Muscle layer of duodenum (tissue), 2 donors: Measurements from ENCODE around the gene GFPT2.

Experiments
- H3K27ac ChIP-seq: one replicate; pipeline ENCODE4 v1.7.0; 2013; ENCODE audit warnings: mild to moderate bottlenecking, low read length
- H3K27me3 ChIP-seq: one replicate; pipeline ENCODE4 v1.7.0; 2013; ENCODE audit warnings: low read depth, mild to moderate bottlenecking, control low read depth, low read length
- H3K36me3 ChIP-seq, 2 donors: one replicate each; pipeline ENCODE4 v1.7.0; 2013; ENCODE audit warnings: low read length in 2 of 2, control low read depth in 1 of 2, mild to moderate bottlenecking in 1 of 2; ENCODE audit not compliant: insufficient read depth in 2 of 2, control insufficient read depth in 1 of 2
- H3K4me1 ChIP-seq, 2 donors: one replicate each; pipeline ENCODE4 v1.7.0; 2013; ENCODE audit warnings: low read length in 2 of 2, mild to moderate bottlenecking in 2 of 2, control low read depth in 1 of 2, moderate library complexity in 1 of 2; ENCODE audit not compliant: insufficient read depth in 2 of 2, control insufficient read depth in 1 of 2
- H3K4me3 ChIP-seq, 2 donors: one replicate each; pipeline ENCODE4 v1.7.0; 2013; ENCODE audit warnings: low read length in 2 of 2, low read depth in 1 of 2, mild to moderate bottlenecking in 1 of 2
- H3K9me3 ChIP-seq, 2 donors: one replicate each; pipeline ENCODE4 v1.7.0; 2013; ENCODE audit warnings: low read length in 2 of 2, control low read depth in 1 of 2, mild to moderate bottlenecking in 1 of 2; ENCODE audit not compliant: control insufficient read depth in 1 of 2
- donor health status: healthy.

The GFPT2 gene

GRCh38 chr5:180376511-180376910 is 23.4 kb upstream of the GFPT2 start:
- no peak overlapping the region for H3K27ac ChIP-seq
- no peaks in the 10 kb centered on the region for H3K9me3 ChIP-seq
- no peaks in the 10 kb centered on the region for H3K4me1 ChIP-seq
- H3K27me3 ChIP-seq, result no peaks in the 10 kb centered on the region
- no peaks in the 10 kb centered on the region for H3K36me3 ChIP-seq
- H3K4me3 ChIP-seq, result no peak overlapping the region

DNA sequence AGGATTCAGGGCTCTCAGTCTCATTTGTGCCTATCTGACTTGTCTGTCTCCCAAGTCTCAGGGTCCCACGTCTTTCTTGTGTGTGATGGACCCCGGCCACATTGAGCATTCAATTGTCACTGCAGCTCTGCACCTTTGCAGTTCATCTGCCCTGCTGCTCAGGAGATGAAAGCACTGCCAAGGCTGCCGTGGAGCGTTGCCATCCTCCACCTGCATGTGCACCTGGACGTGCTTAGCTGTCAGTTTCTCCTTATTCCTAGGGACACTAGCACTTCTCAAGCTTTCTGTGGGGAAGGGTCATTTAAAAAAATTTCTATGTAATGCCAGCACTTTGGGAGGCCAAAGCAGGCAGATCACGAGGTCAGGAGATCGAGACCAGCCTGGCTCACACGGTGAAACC is 22.8 kb upstream of the GFPT2 start:
- Histone ChIP-seq H3K4me3 (no peak overlapping the region), H3K4me1 (no peaks in the 10 kb centered on the region), H3K9me3 (no peaks in the 10 kb centered on the region), H3K27me3 (no peaks in the 10 kb centered on the region), H3K36me3 (no peaks in the 10 kb centered on the region), H3K27ac (no peak overlapping the region)

DNA sequence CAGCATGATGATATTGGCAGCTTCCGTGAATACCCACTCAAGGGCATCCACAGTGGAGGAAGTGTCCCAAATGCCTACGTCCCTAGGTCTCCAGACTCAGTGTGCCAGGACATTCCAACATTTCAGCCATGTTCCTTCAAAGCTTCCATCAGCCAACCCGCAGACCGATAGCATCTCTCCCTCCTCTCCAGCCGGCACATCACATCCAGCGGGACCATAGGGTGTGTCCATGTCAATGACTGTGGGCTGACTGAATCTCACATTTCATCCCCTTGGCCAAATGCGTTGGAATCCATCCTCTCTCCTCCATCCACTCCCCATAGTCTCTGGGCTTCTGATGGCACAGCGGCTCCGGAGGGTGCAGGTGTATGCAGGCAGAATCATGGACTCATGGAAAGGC is 22.2 kb upstream of the GFPT2 start:
- peaks cover 0 to 7% of the 10 kb centered on the region in 2 donors for H3K4me1 ChIP-seq

DNA sequence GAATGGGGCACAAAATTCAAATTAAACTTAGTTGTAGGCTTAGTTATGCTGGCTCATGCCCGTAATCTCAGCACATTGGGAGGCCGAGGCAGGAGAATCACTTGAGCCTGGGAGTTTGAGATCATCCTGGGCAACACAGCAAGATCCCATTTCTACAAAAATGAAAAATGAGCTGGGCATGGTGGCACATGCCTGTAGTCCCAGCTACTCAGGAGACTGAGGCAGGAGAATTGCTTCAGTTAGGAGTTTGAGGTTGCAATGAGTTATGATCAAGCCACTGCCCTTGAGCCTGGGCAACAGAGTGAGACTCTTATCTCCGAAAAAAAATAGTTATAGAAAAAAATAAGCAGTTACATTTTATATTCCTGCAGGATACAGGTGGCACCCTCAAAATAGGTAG is 20.7 kb upstream of the GFPT2 start:
- no peak overlapping the region for H3K27ac ChIP-seq
- no peak overlapping the region for H3K4me3 ChIP-seq
- peaks cover 0 to 8% of the 10 kb centered on the region in 2 donors for H3K4me1 ChIP-seq
- H3K36me3 ChIP-seq, result no peaks in the 10 kb centered on the region
- H3K9me3 ChIP-seq, result no peaks in the 10 kb centered on the region
- H3K27me3 ChIP-seq, result no peaks in the 10 kb centered on the region

More for the DNA sequence above, 22.2 kb upstream of the GFPT2 start:
- Histone ChIP-seq H3K27ac (no peak overlapping the region), H3K4me3 (no peak overlapping the region), H3K9me3 (no peaks in the 10 kb centered on the region), H3K27me3 (no peaks in the 10 kb centered on the region), H3K36me3 (no peaks in the 10 kb centered on the region)

- no peaks in the 10 kb centered on the region for H3K27me3 ChIP-seq
These were observed 20.3 kb upstream of the GFPT2 start for GRCh38 chr5:180373454-180373853.

GRCh38 chr5:180371949-180372348 is 18.8 kb upstream of the GFPT2 start:
- Histone ChIP-seq H3K9me3 (no peaks in the 10 kb centered on the region), H3K27me3 (no peaks in the 10 kb centered on the region), H3K27ac (no peak overlapping the region), H3K4me3 (no peak overlapping the region), H3K4me1 (peaks cover 0 to 8% of the 10 kb centered on the region in 2 donors), H3K36me3 (no peaks in the 10 kb centered on the region)

More at GRCh38 chr5:180373454-180373853, 20.3 kb upstream of the GFPT2 start:
- Histone ChIP-seq H3K4me1 (peaks cover 0 to 8% of the 10 kb centered on the region in 2 donors), H3K4me3 (no peak overlapping the region), H3K36me3 (no peaks in the 10 kb centered on the region), H3K9me3 (no peaks in the 10 kb centered on the region), H3K27ac (no peak overlapping the region)

- Histone ChIP-seq H3K27me3 (no peaks in the 10 kb centered on the region), H3K36me3 (no peaks in the 10 kb centered on the region), H3K9me3 (no peaks in the 10 kb centered on the region), H3K27ac (no peak overlapping the region), H3K4me1 (peaks cover 0 to 8% of the 10 kb centered on the region in 2 donors), H3K4me3 (no peak overlapping the region)
These were observed 17.9 kb upstream of the GFPT2 start for GRCh38 chr5:180370861-180371641.

DNA sequence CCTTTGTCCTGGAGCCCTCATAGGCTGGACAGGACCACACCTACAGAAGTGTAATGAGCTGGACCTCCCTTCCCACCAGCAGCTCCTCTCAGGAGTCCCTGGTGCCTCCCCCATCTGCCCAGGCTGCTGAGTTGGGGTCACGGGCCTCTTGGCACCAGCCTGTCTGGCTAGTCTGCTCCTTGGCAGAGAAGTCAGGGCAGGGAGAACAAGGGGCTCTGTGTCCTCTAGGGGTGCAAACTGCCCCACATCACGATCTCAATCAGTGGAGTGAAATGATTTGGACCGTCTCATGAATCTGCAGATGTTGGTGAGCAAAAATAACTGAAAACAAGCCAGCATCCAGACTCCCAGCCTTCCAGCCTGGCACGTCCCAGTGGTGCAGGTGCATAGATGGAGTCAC is 14.9 kb upstream of the GFPT2 start:
- no peak overlapping the region for H3K4me3 ChIP-seq
- H3K9me3 ChIP-seq, result no peaks in the 10 kb centered on the region
- no peak overlapping the region for H3K27ac ChIP-seq
- no peaks in the 10 kb centered on the region for H3K36me3 ChIP-seq
- no peaks in the 10 kb centered on the region for H3K27me3 ChIP-seq
- H3K4me1 ChIP-seq, result peaks cover 0 to 8% of the 10 kb centered on the region in 2 donors

GRCh38 chr5:180367300-180367699 is 14.2 kb upstream of the GFPT2 start:
- H3K4me3 ChIP-seq, result no peak overlapping the region
- no peak overlapping the region for H3K27ac ChIP-seq
- no peaks in the 10 kb centered on the region for H3K36me3 ChIP-seq
- H3K9me3 ChIP-seq, result no peaks in the 10 kb centered on the region
- no peaks in the 10 kb centered on the region for H3K27me3 ChIP-seq
- peaks cover 0 to 8% of the 10 kb centered on the region in 2 donors for H3K4me1 ChIP-seq

GRCh38 chr5:180366326-180366725 is 13.2 kb upstream of the GFPT2 start:
- no peak overlapping the region for H3K27ac ChIP-seq
- H3K4me3 ChIP-seq, result no peak overlapping the region
- no peaks in the 10 kb centered on the region for H3K27me3 ChIP-seq
- H3K36me3 ChIP-seq, result no peaks in the 10 kb centered on the region
- no peaks in the 10 kb centered on the region for H3K9me3 ChIP-seq
- peaks cover 0 to 8% of the 10 kb centered on the region in 2 donors for H3K4me1 ChIP-seq

GRCh38 chr5:180365829-180366228 is 12.7 kb upstream of the GFPT2 start:
- Histone ChIP-seq H3K27me3 (no peaks in the 10 kb centered on the region), H3K4me1 (peaks cover 0 to 7% of the 10 kb centered on the region in 2 donors), H3K9me3 (no peaks in the 10 kb centered on the region), H3K27ac (no peak overlapping the region), H3K4me3 (no peak overlapping the region), H3K36me3 (no peaks in the 10 kb centered on the region)
